ENCODE results near the gene CRYBG1. TPM values are rescaled to one million over a fixed set of nuclear protein-coding genes. Genes with fewer than 3 reads are reported as not detected.

Gene CRYBG1
- total RNA-seq, 1 experiment from 2014 or later: 10.7 TPM

DNA sequence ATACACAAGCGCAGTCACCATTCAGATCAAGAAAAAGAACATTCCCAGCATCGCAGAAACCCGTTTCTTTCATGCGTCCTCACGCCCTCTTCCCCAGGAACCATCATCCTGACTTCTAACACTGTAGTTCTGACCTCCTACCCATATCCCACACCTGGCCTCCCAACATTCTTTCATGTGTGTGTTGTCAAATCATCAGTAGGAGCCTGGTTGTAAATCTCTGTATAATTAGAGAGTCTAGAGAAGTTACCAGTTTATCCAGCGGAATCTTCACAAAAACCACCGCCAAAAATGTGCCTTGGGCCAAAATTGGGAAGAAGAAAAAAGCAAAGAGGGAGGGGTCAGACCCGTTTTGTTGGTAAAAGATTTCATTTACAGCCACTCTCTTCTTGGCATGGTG is 177.1 kb downstream of the CRYBG1 start:
- no peak for DNase-seq (ENCODE audit: low read depth, low spot score)
- Histone ChIP-seq H3K4me3 (replicated peaks in 1 of 2; ENCODE audit: low read depth in 1 of 2, low read length in 2 of 2) (no peak overlapping the region), H3K9me3 (ENCODE audit: control insufficient read depth in 1 of 2, insufficient read depth in 1 of 2, low read depth in 1 of 2, low read length in 2 of 2) (no peaks in the 10 kb centered on the region), H3K9me2 (ENCODE audit: insufficient read depth) (no peaks in the 10 kb centered on the region), H3K27me3 (ENCODE audit: insufficient read depth, low read length) (no peaks in the 10 kb centered on the region), H4K20me1 (ENCODE audit: insufficient read depth) (no peaks in the 10 kb centered on the region), H3K4me1 (ENCODE audit: control insufficient read depth in 1 of 2, insufficient read depth in 2 of 2, low read length in 2 of 2) (no peaks in the 10 kb centered on the region), H2AFZ (ENCODE audit: low read depth, low read length, poor library complexity, severe bottlenecking) (no peak overlapping the region), H3K36me3 (ENCODE audit: control insufficient read depth in 1 of 2, insufficient read depth in 2 of 2, low read length in 2 of 2) (no peaks in the 10 kb centered on the region), H3K4me2 (ENCODE audit: low read length) (no peak overlapping the region), H3K27ac (ENCODE audit: low read depth, low read length) (no peak overlapping the region), H3K9ac (ENCODE audit: low read length) (no peak overlapping the region), H3K79me2 (ENCODE audit: insufficient read depth, low read length) (no peaks in the 10 kb centered on the region)
- ChIA-PET RAD21 (ENCODE audit: low non-redundant PET in 1 of 2, low total read pairs in 2 of 2, uncharacterized antibody in 2 of 2, unreplicated experiment in 2 of 2) (no interaction called here), POLR2A (no interaction called here), CTCF (no interaction called here)
- ATAC-seq: no peak
- BruUV-seq (replicated peaks): no TSS peak
- no peak for TF ChIP-seq FOSL1 (IDR thresholded peaks at IDR 0.05; ENCODE audit: low read depth)
- intact Hi-C loops (cut with micrococcal nuclease): no loop called here

GRCh38 chr6:106538145-106538544 is 177.6 kb downstream of the CRYBG1 start:
- POLR2A ChIA-PET: no interaction called here
- no peak for ATAC-seq
- H3K36me3 ChIP-seq (ENCODE audit: control insufficient read depth in 1 of 2, insufficient read depth in 2 of 2, low read length in 2 of 2): no peaks in the 10 kb centered on the region
- no peaks in the 10 kb centered on the region for H3K4me1 ChIP-seq (ENCODE audit: control insufficient read depth in 1 of 2, insufficient read depth in 2 of 2, low read length in 2 of 2)
- CTCF ChIA-PET: no interaction called here
- no peak for DNase-seq (ENCODE audit: low read depth, low spot score)
- H3K27me3 ChIP-seq (ENCODE audit: insufficient read depth, low read length): no peaks in the 10 kb centered on the region
- intact Hi-C loops (cut with micrococcal nuclease): no loop called here
- H3K4me2 ChIP-seq (ENCODE audit: low read length): no peak overlapping the region
- H3K9ac ChIP-seq (ENCODE audit: low read length): no peak overlapping the region
- H3K4me3 ChIP-seq (replicated peaks in 1 of 2; ENCODE audit: low read depth in 1 of 2, low read length in 2 of 2): no peak overlapping the region
- H3K27ac ChIP-seq (ENCODE audit: low read depth, low read length): no peak overlapping the region
- no peaks in the 10 kb centered on the region for H4K20me1 ChIP-seq (ENCODE audit: insufficient read depth)
- BruUV-seq (replicated peaks): no TSS peak
- no peaks in the 10 kb centered on the region for H3K9me3 ChIP-seq (ENCODE audit: control insufficient read depth in 1 of 2, insufficient read depth in 1 of 2, low read depth in 1 of 2, low read length in 2 of 2)
- no peak overlapping the region for H2AFZ ChIP-seq (ENCODE audit: low read depth, low read length, poor library complexity, severe bottlenecking)
- RAD21 ChIA-PET (ENCODE audit: low non-redundant PET in 1 of 2, low total read pairs in 2 of 2, uncharacterized antibody in 2 of 2, unreplicated experiment in 2 of 2): no interaction called here
- H3K9me2 ChIP-seq (ENCODE audit: insufficient read depth): no peaks in the 10 kb centered on the region
- no peaks in the 10 kb centered on the region for H3K79me2 ChIP-seq (ENCODE audit: insufficient read depth, low read length)
- TF ChIP-seq RAD21 (IDR thresholded peaks at IDR 0.05; ENCODE audit: low read depth) (no peak), EGR1 (IDR thresholded peaks at IDR 0.05; ENCODE audit: low read depth) (no peak), EZH2 (IDR thresholded peaks at IDR 0.05) (no peak), ZFX (IDR thresholded peaks at IDR 0.05) (no peak), ZNF274 (IDR thresholded peaks at IDR 0.05; ENCODE audit: low read depth, low read length) (no peak), REST (IDR thresholded peaks at IDR 0.05; ENCODE audit: low read depth) (no peak), YY1 (IDR thresholded peaks at IDR 0.05; ENCODE audit: extremely low read depth, insufficient replicate concordance, low read depth, low read length) (no peak), POLR2AphosphoS5 (IDR thresholded peaks at IDR 0.05; ENCODE audit: low read depth, low read length) (no peak), POLR2A (IDR thresholded peaks at IDR 0.05; ENCODE audit: borderline replicate concordance, extremely low read depth, insufficient read depth, insufficient read length) (no peak), SIN3A (IDR thresholded peaks at IDR 0.05; ENCODE audit: low read depth) (no peak), ATF3 (IDR thresholded peaks at IDR 0.05) (no peak), SRF (IDR thresholded peaks at IDR 0.05; ENCODE audit: low read depth) (no peak), FOSL1 (IDR thresholded peaks at IDR 0.05; ENCODE audit: low read depth) (no peak), CBX3 (IDR thresholded peaks at IDR 0.05; ENCODE audit: low read depth) (no peak), ELF1 (IDR thresholded peaks at IDR 0.05; ENCODE audit: borderline replicate concordance, low read depth) (no peak), SP1 (IDR thresholded peaks at IDR 0.05; ENCODE audit: low read depth) (no peak), JUND (IDR thresholded peaks at IDR 0.05) (no peak)
- TF ChIP-seq, protein P1, sequence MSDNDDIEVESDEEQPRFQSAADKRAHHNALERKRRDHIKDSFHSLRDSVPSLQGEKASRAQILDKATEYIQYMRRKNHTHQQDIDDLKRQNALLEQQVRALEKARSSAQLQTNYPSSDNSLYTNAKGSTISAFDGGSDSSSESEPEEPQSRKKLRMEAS (IDR thresholded peaks at IDR 0.05): no peak
- TF ChIP-seq, protein P2, sequence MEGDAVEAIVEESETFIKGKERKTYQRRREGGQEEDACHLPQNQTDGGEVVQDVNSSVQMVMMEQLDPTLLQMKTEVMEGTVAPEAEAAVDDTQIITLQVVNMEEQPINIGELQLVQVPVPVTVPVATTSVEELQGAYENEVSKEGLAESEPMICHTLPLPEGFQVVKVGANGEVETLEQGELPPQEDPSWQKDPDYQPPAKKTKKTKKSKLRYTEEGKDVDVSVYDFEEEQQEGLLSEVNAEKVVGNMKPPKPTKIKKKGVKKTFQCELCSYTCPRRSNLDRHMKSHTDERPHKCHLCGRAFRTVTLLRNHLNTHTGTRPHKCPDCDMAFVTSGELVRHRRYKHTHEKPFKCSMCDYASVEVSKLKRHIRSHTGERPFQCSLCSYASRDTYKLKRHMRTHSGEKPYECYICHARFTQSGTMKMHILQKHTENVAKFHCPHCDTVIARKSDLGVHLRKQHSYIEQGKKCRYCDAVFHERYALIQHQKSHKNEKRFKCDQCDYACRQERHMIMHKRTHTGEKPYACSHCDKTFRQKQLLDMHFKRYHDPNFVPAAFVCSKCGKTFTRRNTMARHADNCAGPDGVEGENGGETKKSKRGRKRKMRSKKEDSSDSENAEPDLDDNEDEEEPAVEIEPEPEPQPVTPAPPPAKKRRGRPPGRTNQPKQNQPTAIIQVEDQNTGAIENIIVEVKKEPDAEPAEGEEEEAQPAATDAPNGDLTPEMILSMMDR (IDR thresholded peaks at IDR 0.05 in 2 of 3, conservative IDR thresholded peaks at IDR 0.05 in 1 of 3; ENCODE audit: borderline replicate concordance in 1 of 3, insufficient read depth in 1 of 3, low read depth in 2 of 3, low read length in 2 of 3): no peak

Data from HCT116 (cell line).